Effector CD8-positive, alpha-beta T cell (primary cell): ENCODE results near the gene DLG2.

Source experiments
- DNase-seq: peaks from one replicate; lab custom pipeline; 2025; lab: John Stamatoyannopoulos, UW

DLG2 gene

GRCh38 chr11:84012171-84012826, 1614.8 kb downstream of the DLG2 start:
- DNase-seq, result no peak

- DNase-seq, result no peak
Measured at GRCh38 chr11:84003181-84003580, 1624.0 kb downstream of the DLG2 start.

GRCh38 chr11:83998921-83999320, 1628.2 kb downstream of the DLG2 start:
- no peak for DNase-seq

- DNase-seq, result no peak
Measured at GRCh38 chr11:83990160-83990733, 1636.9 kb downstream of the DLG2 start.

GRCh38 chr11:83982825-83983224, 1644.3 kb downstream of the DLG2 start:
- no peak for DNase-seq

- no peak for DNase-seq
Measured at GRCh38 chr11:83979593-83979992, 1647.6 kb downstream of the DLG2 start.

- DNase-seq, result no peak
Measured at GRCh38 chr11:83978942-83979341, 1648.2 kb downstream of the DLG2 start.

GRCh38 chr11:83976086-83976485, 1651.1 kb downstream of the DLG2 start:
- no peak for DNase-seq

- DNase-seq, result no peak
Measured at GRCh38 chr11:83972536-83972935, 1654.6 kb downstream of the DLG2 start.

GRCh38 chr11:83971063-83971462, 1656.1 kb downstream of the DLG2 start:
- DNase-seq, result no peak

GRCh38 chr11:83970061-83970671, 1657.0 kb downstream of the DLG2 start:
- no peak for DNase-seq

GRCh38 chr11:83957038-83957900, 1669.9 kb downstream of the DLG2 start:
- no peak for DNase-seq

- no peak for DNase-seq
Measured at GRCh38 chr11:83956119-83956697, 1670.9 kb downstream of the DLG2 start.

- DNase-seq, result no peak
Measured at GRCh38 chr11:83954780-83955179, 1672.4 kb downstream of the DLG2 start.

- DNase-seq, result no peak
Measured at GRCh38 chr11:83951521-83951920, 1675.6 kb downstream of the DLG2 start.

- DNase-seq, result no peak
Measured at GRCh38 chr11:83948200-83948599, 1678.9 kb downstream of the DLG2 start.

GRCh38 chr11:83945976-83946375, 1681.2 kb downstream of the DLG2 start:
- DNase-seq, result no peak

GRCh38 chr11:83941050-83941449, 1686.1 kb downstream of the DLG2 start:
- no peak for DNase-seq

- DNase-seq, result no peak
Measured at GRCh38 chr11:83938148-83938547, 1689.0 kb downstream of the DLG2 start.

- no peak for DNase-seq
Measured at GRCh38 chr11:83933008-83933407, 1694.1 kb downstream of the DLG2 start.

- no peak for DNase-seq
Measured at GRCh38 chr11:83927422-83927821, 1699.7 kb downstream of the DLG2 start.
